ENCODE data around the gene ZNF804A.
"Not testable (repeated sequence)": the region's sequence is repeated elsewhere in the genome, so short reads cannot be mapped to it uniquely, and the experiment has no call there.

ZNF804A gene

GRCh38 chr2:184886585-184886984 lies 288.3 kb downstream of the ZNF804A start:
- H2BK120ac ChIP-seq (ENCODE audit: low read depth, low read length); H2AK5ac ChIP-seq (ENCODE audit: low read length, severe bottlenecking); H3K4me3 ChIP-seq (ENCODE audit: insufficient read depth in 1 of 2, low read depth in 1 of 2, low read length in 2 of 2); H4K8ac ChIP-seq (ENCODE audit: low read length); H3K4me1 ChIP-seq (ENCODE audit: control insufficient read depth, insufficient read depth, low read depth, low read length); H2BK15ac ChIP-seq (ENCODE audit: low read depth, poor library complexity, severe bottlenecking); H3K4ac ChIP-seq (ENCODE audit: low read depth in 1 of 2, low read length in 2 of 2); H3K23ac ChIP-seq (ENCODE audit: low read length in 2 of 2); H3K14ac ChIP-seq (ENCODE audit: low read length in 2 of 2); H3K4me2 ChIP-seq (ENCODE audit: low read length, poor library complexity, severe bottlenecking); H3K79me1 ChIP-seq (replicated peaks; ENCODE audit: low read length, poor library complexity, severe bottlenecking); H3K36me3 ChIP-seq (ENCODE audit: control insufficient read depth in 1 of 2, insufficient read depth in 2 of 2, low read depth in 1 of 2, low read length in 2 of 2); H3K18ac ChIP-seq (ENCODE audit: low read depth in 1 of 2, low read length in 2 of 2); H2AFZ ChIP-seq (ENCODE audit: low read depth, low read length); H4K91ac ChIP-seq (ENCODE audit: low read length); H3K27me3 ChIP-seq (ENCODE audit: control insufficient read depth in 1 of 2, insufficient read depth in 1 of 2, low read length in 2 of 2); H3K27ac ChIP-seq (ENCODE audit: low read length, poor library complexity, severe bottlenecking); H3K9ac ChIP-seq (ENCODE audit: low read length); H2BK12ac ChIP-seq (ENCODE audit: low read length in 2 of 2); DNase-seq; H2BK5ac ChIP-seq (ENCODE audit: low read depth, low read length, poor library complexity, severe bottlenecking): not testable (repeated sequence)
- H3K9me3 ChIP-seq (ENCODE audit: control insufficient read depth, low read length) = peaks cover 13% of the 10 kb centered on the region
- 81% methylated on average over 2 of the region's 2 CpGs for WGBS

DNA sequence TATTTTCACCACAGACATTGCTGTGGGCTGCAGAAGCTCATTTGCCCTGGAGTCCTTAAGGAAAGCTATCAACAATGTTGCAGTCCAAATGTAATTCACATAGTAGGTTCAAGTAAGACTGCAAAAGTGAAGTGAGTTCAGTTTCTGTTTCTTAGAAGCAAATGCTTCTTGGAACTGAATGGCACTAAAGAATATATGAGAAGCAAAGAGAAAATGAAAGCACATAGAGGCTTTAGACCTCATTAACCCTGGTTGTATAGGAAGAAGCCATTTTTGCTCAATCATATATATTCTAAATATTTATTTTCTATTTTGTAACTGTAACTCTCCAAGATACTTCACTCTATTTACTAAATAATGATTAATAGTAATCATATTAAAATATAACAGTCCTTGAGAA lies 292.0 kb downstream of the ZNF804A start:
- Histone ChIP-seq H3K27ac (ENCODE audit: low read length, poor library complexity, severe bottlenecking) (no peak overlapping the region), H3K36me3 (ENCODE audit: control insufficient read depth in 1 of 2, insufficient read depth in 2 of 2, low read depth in 1 of 2, low read length in 2 of 2) (no peaks in the 10 kb centered on the region), H2BK5ac (ENCODE audit: low read depth, low read length, poor library complexity, severe bottlenecking) (no peak overlapping the region), H3K4me3 (ENCODE audit: insufficient read depth in 1 of 2, low read depth in 1 of 2, low read length in 2 of 2) (no peak overlapping the region), H4K8ac (ENCODE audit: low read length) (no peak overlapping the region), H3K18ac (ENCODE audit: low read depth in 1 of 2, low read length in 2 of 2) (no peak overlapping the region), H2BK120ac (ENCODE audit: low read depth, low read length) (no peak overlapping the region), H3K9me3 (ENCODE audit: control insufficient read depth, low read length) (peaks cover 5% of the 10 kb centered on the region), H3K23ac (ENCODE audit: low read length in 2 of 2) (no peak overlapping the region), H3K4ac (ENCODE audit: low read depth in 1 of 2, low read length in 2 of 2) (no peak overlapping the region), H3K79me1 (replicated peaks; ENCODE audit: low read length, poor library complexity, severe bottlenecking) (no peaks in the 10 kb centered on the region), H3K14ac (ENCODE audit: low read length in 2 of 2) (no peak overlapping the region), H2AK5ac (ENCODE audit: low read length, severe bottlenecking) (no peak overlapping the region), H3K4me1 (ENCODE audit: control insufficient read depth, insufficient read depth, low read depth, low read length) (no peaks in the 10 kb centered on the region), H2AFZ (ENCODE audit: low read depth, low read length) (no peak overlapping the region), H3K9ac (ENCODE audit: low read length) (no peak overlapping the region), H3K4me2 (ENCODE audit: low read length, poor library complexity, severe bottlenecking) (no peak overlapping the region), H3K27me3 (ENCODE audit: control insufficient read depth in 1 of 2, insufficient read depth in 1 of 2, low read length in 2 of 2) (no peaks in the 10 kb centered on the region), H2BK12ac (ENCODE audit: low read length in 2 of 2) (no peak overlapping the region), H2BK15ac (ENCODE audit: low read depth, poor library complexity, severe bottlenecking) (no peak overlapping the region), H4K91ac (ENCODE audit: low read length) (no peak overlapping the region)
- DNase-seq = peak; percentile 52

DNA sequence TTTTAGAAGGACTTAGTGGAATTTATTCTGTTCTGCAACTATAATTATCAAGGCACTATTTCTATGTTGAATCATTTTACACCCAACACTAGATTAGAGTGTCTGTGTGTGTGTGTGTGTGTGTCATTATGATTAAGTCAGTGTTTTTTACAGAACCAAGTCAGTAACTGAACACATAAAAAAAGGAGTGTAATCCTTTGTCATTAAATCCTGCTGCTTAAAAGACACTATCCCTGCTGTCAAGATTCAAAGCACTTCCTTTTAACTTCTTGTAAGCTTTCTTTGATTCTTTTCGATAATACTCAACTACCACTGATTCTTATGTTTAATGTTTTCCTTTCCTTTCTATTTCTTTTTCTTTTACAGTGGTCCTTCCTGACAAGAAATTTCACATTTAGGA lies 306.7 kb downstream of the ZNF804A start:
- no peaks in the 10 kb centered on the region for H3K9me3 ChIP-seq (ENCODE audit: control insufficient read depth, low read length)
- DNase-seq = no peak
- no peaks in the 10 kb centered on the region for H3K79me1 ChIP-seq (replicated peaks; ENCODE audit: low read length, poor library complexity, severe bottlenecking)
- H2BK5ac ChIP-seq (ENCODE audit: low read depth, low read length, poor library complexity, severe bottlenecking) = no peak overlapping the region
- no peaks in the 10 kb centered on the region for H3K27me3 ChIP-seq (ENCODE audit: control insufficient read depth in 1 of 2, insufficient read depth in 1 of 2, low read length in 2 of 2)
- no peaks in the 10 kb centered on the region for H3K36me3 ChIP-seq (ENCODE audit: control insufficient read depth in 1 of 2, insufficient read depth in 2 of 2, low read depth in 1 of 2, low read length in 2 of 2)
- no peak overlapping the region for H4K8ac ChIP-seq (ENCODE audit: low read length)
- H4K91ac ChIP-seq (ENCODE audit: low read length) = no peak overlapping the region
- H3K14ac ChIP-seq (ENCODE audit: low read length in 2 of 2) = no peak overlapping the region
- no peak overlapping the region for H3K9ac ChIP-seq (ENCODE audit: low read length)
- H3K23ac ChIP-seq (ENCODE audit: low read length in 2 of 2) = no peak overlapping the region
- H3K4ac ChIP-seq (ENCODE audit: low read depth in 1 of 2, low read length in 2 of 2) = no peak overlapping the region
- H2BK12ac ChIP-seq (ENCODE audit: low read length in 2 of 2) = no peak overlapping the region
- H3K4me2 ChIP-seq (ENCODE audit: low read length, poor library complexity, severe bottlenecking) = no peak overlapping the region
- WGBS = 89% methylated on average over 1 of the region's 1 CpG
- no peak overlapping the region for H3K27ac ChIP-seq (ENCODE audit: low read length, poor library complexity, severe bottlenecking)
- H3K4me3 ChIP-seq (ENCODE audit: insufficient read depth in 1 of 2, low read depth in 1 of 2, low read length in 2 of 2) = no peak overlapping the region
- no peaks in the 10 kb centered on the region for H3K4me1 ChIP-seq (ENCODE audit: control insufficient read depth, insufficient read depth, low read depth, low read length)
- no peak overlapping the region for H3K18ac ChIP-seq (ENCODE audit: low read depth in 1 of 2, low read length in 2 of 2)
- H2AK5ac ChIP-seq (ENCODE audit: low read length, severe bottlenecking) = no peak overlapping the region
- H2BK120ac ChIP-seq (ENCODE audit: low read depth, low read length) = no peak overlapping the region
- no peak overlapping the region for H2AFZ ChIP-seq (ENCODE audit: low read depth, low read length)
- H2BK15ac ChIP-seq (ENCODE audit: low read depth, poor library complexity, severe bottlenecking) = no peak overlapping the region

DNA sequence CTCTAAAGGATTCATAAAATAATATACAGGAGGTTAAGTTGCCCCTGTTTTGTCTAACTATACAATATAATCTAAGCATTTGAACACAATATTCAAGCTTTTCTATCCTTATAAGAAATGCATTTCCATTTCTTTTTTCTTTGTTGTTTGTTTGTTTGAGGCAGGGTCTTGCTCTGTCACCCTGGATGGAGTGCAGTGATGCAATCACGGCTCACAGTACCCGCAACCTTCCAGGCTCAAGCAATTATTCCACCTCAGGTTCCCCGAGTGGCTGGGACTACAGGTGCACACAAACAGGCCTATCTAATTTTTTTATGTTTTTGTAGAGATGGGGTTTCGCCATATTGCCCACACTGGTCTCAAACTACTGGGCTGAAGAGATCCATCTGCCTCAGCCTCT lies 307.8 kb downstream of the ZNF804A start:
- Histone ChIP-seq H3K27me3 (ENCODE audit: control insufficient read depth in 1 of 2, insufficient read depth in 1 of 2, low read length in 2 of 2) (no peaks in the 10 kb centered on the region), H4K8ac (ENCODE audit: low read length) (no peak overlapping the region), H2BK12ac (ENCODE audit: low read length in 2 of 2) (no peak overlapping the region), H2BK120ac (ENCODE audit: low read depth, low read length) (no peak overlapping the region), H3K36me3 (ENCODE audit: control insufficient read depth in 1 of 2, insufficient read depth in 2 of 2, low read depth in 1 of 2, low read length in 2 of 2) (no peaks in the 10 kb centered on the region), H2BK15ac (ENCODE audit: low read depth, poor library complexity, severe bottlenecking) (no peak overlapping the region), H3K27ac (ENCODE audit: low read length, poor library complexity, severe bottlenecking) (no peak overlapping the region), H2BK5ac (ENCODE audit: low read depth, low read length, poor library complexity, severe bottlenecking) (no peak overlapping the region), H3K9ac (ENCODE audit: low read length) (no peak overlapping the region), H3K4ac (ENCODE audit: low read depth in 1 of 2, low read length in 2 of 2) (no peak overlapping the region), H2AK5ac (ENCODE audit: low read length, severe bottlenecking) (no peak overlapping the region), H3K9me3 (ENCODE audit: control insufficient read depth, low read length) (peaks cover under 1% of the 10 kb centered on the region), H3K79me1 (replicated peaks; ENCODE audit: low read length, poor library complexity, severe bottlenecking) (no peaks in the 10 kb centered on the region), H3K4me1 (ENCODE audit: control insufficient read depth, insufficient read depth, low read depth, low read length) (no peaks in the 10 kb centered on the region), H2AFZ (ENCODE audit: low read depth, low read length) (no peak overlapping the region), H3K4me3 (ENCODE audit: insufficient read depth in 1 of 2, low read depth in 1 of 2, low read length in 2 of 2) (no peak overlapping the region), H3K18ac (ENCODE audit: low read depth in 1 of 2, low read length in 2 of 2) (no peak overlapping the region), H4K91ac (ENCODE audit: low read length) (no peak overlapping the region), H3K14ac (ENCODE audit: low read length in 2 of 2) (no peak overlapping the region), H3K23ac (ENCODE audit: low read length in 2 of 2) (no peak overlapping the region), H3K4me2 (ENCODE audit: low read length, poor library complexity, severe bottlenecking) (no peak overlapping the region)
- no peak for DNase-seq
- 98% methylated on average over 3 of the region's 4 CpGs for WGBS

Measured in mesenchymal stem cell (in vitro differentiated cells and primary cell).